Hepatocyte (in vitro differentiated cells): Measurements from ENCODE around the gene KCND2. TPM values are rescaled to one million over a fixed set of nuclear protein-coding genes. Genes with fewer than 3 reads are reported as not detected.

Experiments used
- DNase-seq: peaks from one replicate; pipeline ENCODE4 v3.0.0-alpha.2; 2016; ENCODE audit warnings: low spot score
- H2AFZ ChIP-seq: fragments of 200-600 bp; sonication (generic); 2 replicates; pipeline ENCODE4 v1.6.0; 2016; ENCODE audit warnings: antibody characterized with exemption, mild to moderate bottlenecking
- H3K27ac ChIP-seq: fragments of 200-600 bp; sonication (generic); 2 replicates; pipeline ENCODE4 v1.5.1; 2016; ENCODE audit warnings: mild to moderate bottlenecking
- H3K27me3 ChIP-seq: fragments of 200-600 bp; sonication (generic); 2 replicates; pipeline ENCODE4 v1.6.1; 2016
- H3K36me3 ChIP-seq: fragments of 200-600 bp; sonication (generic); replicated peaks from 2 replicates; pipeline ENCODE4 v1.5.1; 2016; ENCODE audit warnings: low read depth; ENCODE audit not compliant: insufficient read depth
- H3K4me1 ChIP-seq: fragments of 200-600 bp; sonication (generic); 2 replicates; pipeline ENCODE4 v1.5.1; 2016; ENCODE audit warnings: mild to moderate bottlenecking, moderate library complexity; ENCODE audit not compliant: insufficient read depth
- H3K4me2 ChIP-seq: fragments of 200-600 bp; sonication (generic); 2 replicates; pipeline ENCODE4 v1.6.0; 2016
- H3K4me3 ChIP-seq: fragments of 200-600 bp; sonication (generic); 2 replicates; pipeline ENCODE4 v1.5.1; 2016; ENCODE audit warnings: mild to moderate bottlenecking
- H3K79me2 ChIP-seq: fragments of 200-600 bp; sonication (generic); 2 replicates; pipeline ENCODE4 v1.6.0; 2017; ENCODE audit warnings: mild to moderate bottlenecking
- H3K9me2 ChIP-seq: fragments of 200-600 bp; sonication (generic); replicated peaks from 2 replicates; pipeline ENCODE4 v1.6.0; 2017; ENCODE audit warnings: mild to moderate bottlenecking; ENCODE audit not compliant: insufficient read depth
- H3K9me3 ChIP-seq: fragments of 200-600 bp; sonication (generic); 2 replicates; pipeline ENCODE4 v1.5.1; 2016; ENCODE audit warnings: low read depth, mild to moderate bottlenecking
- H4K20me1 ChIP-seq: fragments of 200-600 bp; sonication (generic); 2 replicates; pipeline ENCODE4 v1.6.0; 2016; ENCODE audit warnings: mild to moderate bottlenecking; ENCODE audit not compliant: insufficient read depth, poor library complexity, severe bottlenecking
- EZH2 ChIP-seq: fragments of 200-600 bp; sonication (generic); IDR thresholded peaks from 2 replicates; pipeline ENCODE4 v1.6.1; 2016; ENCODE audit warnings: antibody characterized with exemption, mild to moderate bottlenecking, borderline replicate concordance
- EZH2phosphoT487 ChIP-seq: fragments of 200-600 bp; sonication (generic); IDR thresholded peaks from one replicate; pipeline ENCODE4 v1.6.1; 2018; ENCODE audit warnings: antibody characterized with exemption, mild to moderate bottlenecking, low read depth, moderate library complexity; ENCODE audit not compliant: unreplicated experiment, severe bottlenecking
- WGBS: methylation state at CpG from one replicate; pipeline ENCODE4 v1.1.6; 2016; ENCODE audit warnings: low lambda C conversion rate; ENCODE audit errors: missing lambda C conversion rate; 5-methylcytosine and 5-hydroxymethylcytosine counted together
- polyA plus RNA-seq: library from polyadenylated mRNA; unstranded; fragments of >200 nt; fragmentation: Nextera tagmentation; extraction: Ambion mirVana; gene quantifications from 2 replicates; pipeline ENCODE4 v1.2.1, GENCODE V29; 2016
- total RNA-seq: library from RNA; depleted of rRNA; stranded (reverse); fragments of >200 nt; gene quantifications from 2 replicates; pipeline ENCODE4 v1.2.3, GENCODE V29; 2014
- TF ChIP-seq, protein P1 (sequence below): fragments of 200-600 bp; sonication (generic); IDR thresholded peaks from 2 replicates; pipeline ENCODE4 v1.5.1; 2016; ENCODE audit warnings: antibody characterized with exemption, mild to moderate bottlenecking; ENCODE audit not compliant: poor library complexity

KCND2 gene
- total and polyA plus RNA-seq, 2 experiments from 2014 or later: 0.58 to 3.6 TPM

DNA sequence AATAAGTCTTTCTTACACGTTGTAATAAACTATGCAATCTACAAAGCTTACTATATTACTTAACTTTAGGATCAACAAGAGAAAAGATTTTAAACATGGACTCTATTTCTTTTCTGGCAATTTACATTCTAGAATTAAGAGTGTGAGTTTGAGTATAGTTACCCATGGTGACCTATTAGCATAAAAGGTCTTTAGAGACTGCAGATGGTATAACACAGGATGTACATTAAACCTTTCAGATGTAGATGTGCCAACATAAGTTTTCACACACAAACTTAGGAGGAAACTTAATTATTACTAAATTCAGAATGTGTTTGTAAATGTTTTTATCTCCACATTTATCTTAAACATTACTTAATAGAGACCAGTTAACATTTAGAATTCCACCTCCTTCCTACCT is 54.1 kb downstream of the KCND2 start:
- H3K4me2 ChIP-seq: no peak overlapping the region
- no peaks in the 10 kb centered on the region for H3K9me2 ChIP-seq
- H3K79me2 ChIP-seq: no peaks in the 10 kb centered on the region
- H3K4me1 ChIP-seq: no peaks in the 10 kb centered on the region
- no peaks in the 10 kb centered on the region for H3K9me3 ChIP-seq
- H4K20me1 ChIP-seq: no peaks in the 10 kb centered on the region
- 88% methylated on average over 1 of the region's 1 CpG for WGBS
- no peak for DNase-seq
- H3K4me3 ChIP-seq: no peak overlapping the region
- no peak overlapping the region for H2AFZ ChIP-seq
- H3K27ac ChIP-seq: no peak overlapping the region
- TF ChIP-seq EZH2phosphoT487 (no peak), EZH2 (no peak)
- TF ChIP-seq, protein P1, sequence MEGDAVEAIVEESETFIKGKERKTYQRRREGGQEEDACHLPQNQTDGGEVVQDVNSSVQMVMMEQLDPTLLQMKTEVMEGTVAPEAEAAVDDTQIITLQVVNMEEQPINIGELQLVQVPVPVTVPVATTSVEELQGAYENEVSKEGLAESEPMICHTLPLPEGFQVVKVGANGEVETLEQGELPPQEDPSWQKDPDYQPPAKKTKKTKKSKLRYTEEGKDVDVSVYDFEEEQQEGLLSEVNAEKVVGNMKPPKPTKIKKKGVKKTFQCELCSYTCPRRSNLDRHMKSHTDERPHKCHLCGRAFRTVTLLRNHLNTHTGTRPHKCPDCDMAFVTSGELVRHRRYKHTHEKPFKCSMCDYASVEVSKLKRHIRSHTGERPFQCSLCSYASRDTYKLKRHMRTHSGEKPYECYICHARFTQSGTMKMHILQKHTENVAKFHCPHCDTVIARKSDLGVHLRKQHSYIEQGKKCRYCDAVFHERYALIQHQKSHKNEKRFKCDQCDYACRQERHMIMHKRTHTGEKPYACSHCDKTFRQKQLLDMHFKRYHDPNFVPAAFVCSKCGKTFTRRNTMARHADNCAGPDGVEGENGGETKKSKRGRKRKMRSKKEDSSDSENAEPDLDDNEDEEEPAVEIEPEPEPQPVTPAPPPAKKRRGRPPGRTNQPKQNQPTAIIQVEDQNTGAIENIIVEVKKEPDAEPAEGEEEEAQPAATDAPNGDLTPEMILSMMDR: no peak
- H3K27me3 ChIP-seq: no peaks in the 10 kb centered on the region
- no peaks in the 10 kb centered on the region for H3K36me3 ChIP-seq

DNA sequence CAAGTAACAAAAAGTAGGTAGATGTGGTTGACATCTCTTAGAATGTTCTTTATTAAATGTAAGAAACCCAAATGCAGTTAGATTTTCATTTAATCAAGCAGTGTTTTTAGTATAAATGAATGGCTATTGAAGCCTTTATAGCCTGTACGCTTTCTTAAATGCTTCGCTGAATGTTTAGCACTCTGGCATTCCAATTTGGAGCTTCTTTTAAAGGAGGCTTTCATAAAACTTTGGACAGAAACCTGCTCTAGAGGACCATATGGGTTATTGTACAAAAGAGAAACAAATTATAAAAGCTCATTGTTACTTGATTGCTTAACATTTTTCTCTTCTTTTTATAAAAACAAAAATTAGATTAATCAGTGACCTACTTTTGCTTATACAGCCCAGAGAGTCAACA is 59.5 kb downstream of the KCND2 start:
- no peak for DNase-seq
- H3K27me3 ChIP-seq: no peaks in the 10 kb centered on the region
- H3K9me2 ChIP-seq: no peaks in the 10 kb centered on the region
- H3K4me2 ChIP-seq: no peak overlapping the region
- WGBS: 86% methylated on average over 2 of the region's 2 CpGs
- no peak for TF ChIP-seq EZH2phosphoT487
- TF ChIP-seq, protein P1: no peak
- TF ChIP-seq EZH2: no peak
- no peak overlapping the region for H2AFZ ChIP-seq
- H4K20me1 ChIP-seq: no peaks in the 10 kb centered on the region
- no peak overlapping the region for H3K27ac ChIP-seq
- no peak overlapping the region for H3K4me3 ChIP-seq
- no peaks in the 10 kb centered on the region for H3K79me2 ChIP-seq
- H3K9me3 ChIP-seq: no peaks in the 10 kb centered on the region
- no peaks in the 10 kb centered on the region for H3K36me3 ChIP-seq
- H3K4me1 ChIP-seq: no peaks in the 10 kb centered on the region

DNA sequence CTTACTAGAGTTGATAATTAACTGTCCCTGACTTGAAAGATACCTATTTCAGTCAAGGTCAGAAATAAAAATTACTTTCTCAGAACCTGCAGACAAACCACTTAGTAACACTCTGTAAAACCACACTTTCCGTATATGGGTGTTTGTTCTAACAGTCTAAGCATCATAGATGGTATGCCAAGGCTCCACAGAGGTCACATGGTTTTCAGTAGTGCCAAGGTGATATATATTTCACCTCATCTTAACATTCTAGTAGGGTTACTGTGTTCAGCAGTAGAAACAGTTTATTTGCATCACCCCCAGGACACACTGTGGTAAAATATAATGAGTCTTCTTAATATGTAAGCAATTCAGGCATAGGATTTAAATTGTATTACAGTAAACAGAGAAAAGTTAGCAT is 61.5 kb downstream of the KCND2 start:
- Histone ChIP-seq H3K27ac (no peak overlapping the region), H3K9me3 (no peaks in the 10 kb centered on the region), H4K20me1 (no peaks in the 10 kb centered on the region), H3K36me3 (no peaks in the 10 kb centered on the region), H3K4me2 (no peak overlapping the region), H3K79me2 (no peaks in the 10 kb centered on the region), H2AFZ (no peak overlapping the region), H3K4me1 (no peaks in the 10 kb centered on the region), H3K4me3 (no peak overlapping the region), H3K27me3 (no peaks in the 10 kb centered on the region), H3K9me2 (no peaks in the 10 kb centered on the region)
- no peak for DNase-seq
- 83% methylated on average over 1 of the region's 1 CpG for WGBS
- TF ChIP-seq EZH2 (no peak), EZH2phosphoT487 (no peak)
- TF ChIP-seq, protein P1: no peak
